HepG2 (cell line): ENCODE data around the gene DPEP2NB. TPM values are rescaled to one million over a fixed set of nuclear protein-coding genes. Genes with fewer than 3 reads are reported as not detected.
A peak's percentile ranks its signal among the peaks of the same experiment; 100 is the strongest.

ENCODE experiments used
- HOXA3 ChIP-seq: sonication (generic); formaldehyde crosslinking; IDR thresholded peaks from 2 replicates; pipeline ENCODE4 v1.5.0; 2020; ENCODE audit warnings: missing genetic modification reagents
- KAT8 ChIP-seq: IDR thresholded peaks from 2 replicates; pipeline ENCODE4 v1.6.1; 2016; ENCODE audit warnings: missing genetic modification reagents, missing compliant biosample characterization
- MED1 ChIP-seq: sonication (generic); formaldehyde crosslinking; IDR thresholded peaks from 2 replicates; pipeline ENCODE4 v1.4.0; 2020; ENCODE audit warnings: missing genetic modification reagents
- PHF21A ChIP-seq: sonication (generic); formaldehyde crosslinking; IDR thresholded peaks from 2 replicates; pipeline ENCODE4 v1.5.0; 2020; ENCODE audit warnings: mild to moderate bottlenecking, missing genetic modification reagents
- RCOR2 ChIP-seq: IDR thresholded peaks from 2 replicates; pipeline ENCODE4 v1.6.1; 2016; ENCODE audit warnings: missing biosample characterization, missing genetic modification reagents
- SOX5 ChIP-seq: IDR thresholded peaks from 2 replicates; pipeline ENCODE4 v1.6.1; 2016; ENCODE audit warnings: borderline replicate concordance
- YEATS2 ChIP-seq: sonication (generic); formaldehyde crosslinking; IDR thresholded peaks from 2 replicates; pipeline ENCODE4 v1.4.0; 2020; ENCODE audit warnings: missing genetic modification reagents, borderline replicate concordance
- ZIK1 ChIP-seq: sonication (generic); formaldehyde crosslinking; IDR thresholded peaks from 2 replicates; pipeline ENCODE4 v1.5.0; 2020; ENCODE audit warnings: mild to moderate bottlenecking, low read depth, missing genetic modification reagents, borderline replicate concordance
- ZNF331 ChIP-seq: sonication (generic); formaldehyde crosslinking; IDR thresholded peaks from 2 replicates; pipeline ENCODE4 v1.4.0; 2020; ENCODE audit warnings: missing genetic modification reagents
- ZNF501 ChIP-seq: sonication (generic); formaldehyde crosslinking; IDR thresholded peaks from 2 replicates; pipeline ENCODE4 v1.5.1; 2020; ENCODE audit warnings: mild to moderate bottlenecking, moderate library complexity, missing genetic modification reagents
- ZNF816 ChIP-seq: sonication (generic); formaldehyde crosslinking; IDR thresholded peaks from 2 replicates; pipeline ENCODE4 v1.8.0; 2022; ENCODE audit warnings: missing genetic modification reagents, mild to moderate bottlenecking, borderline replicate concordance
- ZSCAN12 ChIP-seq: sonication (generic); formaldehyde crosslinking; IDR thresholded peaks from 2 replicates; pipeline ENCODE4 v1.9.0; 2021; ENCODE audit warnings: mild to moderate bottlenecking, missing genetic modification reagents
- polyA plus RNA-seq, 8 experiments: library from polyadenylated mRNA; depleted of rRNA in 3 of 8; stranded (reverse) in 7 of 8; unstranded in 1 of 8; fragments of >200 nt; fragmentation: Illumina TruSeq in 4 of 8; extraction: Trizol in 4 of 8; gene quantifications; 2 replicates each; pipeline versions ENCODE4 v1.2.1 to v1.2.3, GENCODE V29; 2011 to 2016; ENCODE audit warnings: low read depth in 4 of 8, missing spikeins in 1 of 8, mixed read lengths in 1 of 8; ENCODE audit not compliant: insufficient read depth in 1 of 8
- total RNA-seq, 5 experiments: library from RNA; depleted of rRNA; stranded (reverse); fragments of >200 nt; fragmentation: Illumina TruSeq; extraction: Trizol; gene quantifications; 2 replicates each; pipeline ENCODE4 v1.2.3, GENCODE V29; 2016; ENCODE audit warnings: low read depth in 1 of 5
- TF ChIP-seq, protein P1 (sequence below): sonication (generic); formaldehyde crosslinking; IDR thresholded peaks from 2 replicates; pipeline ENCODE4 v1.5.1; 2020; ENCODE audit warnings: missing genetic modification reagents, mild to moderate bottlenecking, borderline replicate concordance
- TF ChIP-seq, protein P2 (sequence below): IDR thresholded peaks from 2 replicates; pipeline ENCODE4 v1.6.1; 2016; ENCODE audit warnings: low read depth, missing genetic modification reagents, missing compliant biosample characterization
- TF ChIP-seq, protein P3 (sequence below): sonication (generic); formaldehyde crosslinking; IDR thresholded peaks from 2 replicates; pipeline ENCODE4 v1.5.0; 2020; ENCODE audit warnings: missing genetic modification reagents
- TF ChIP-seq, protein P4 (sequence below): sonication (generic); formaldehyde crosslinking; IDR thresholded peaks from 2 replicates; pipeline ENCODE4 v1.4.0; 2020; ENCODE audit warnings: missing genetic modification reagents
- TF ChIP-seq, protein P5 (sequence below): sonication (generic); formaldehyde crosslinking; IDR thresholded peaks from 2 replicates; pipeline ENCODE4 v1.4.0; 2020; ENCODE audit warnings: missing genetic modification reagents, borderline replicate concordance

DPEP2NB gene
- total and polyA plus RNA-seq, 2 of the 13 experiments (the other 11 are each of a cell fraction or from before 2014, with no cell fraction given), result not detected

DNA sequence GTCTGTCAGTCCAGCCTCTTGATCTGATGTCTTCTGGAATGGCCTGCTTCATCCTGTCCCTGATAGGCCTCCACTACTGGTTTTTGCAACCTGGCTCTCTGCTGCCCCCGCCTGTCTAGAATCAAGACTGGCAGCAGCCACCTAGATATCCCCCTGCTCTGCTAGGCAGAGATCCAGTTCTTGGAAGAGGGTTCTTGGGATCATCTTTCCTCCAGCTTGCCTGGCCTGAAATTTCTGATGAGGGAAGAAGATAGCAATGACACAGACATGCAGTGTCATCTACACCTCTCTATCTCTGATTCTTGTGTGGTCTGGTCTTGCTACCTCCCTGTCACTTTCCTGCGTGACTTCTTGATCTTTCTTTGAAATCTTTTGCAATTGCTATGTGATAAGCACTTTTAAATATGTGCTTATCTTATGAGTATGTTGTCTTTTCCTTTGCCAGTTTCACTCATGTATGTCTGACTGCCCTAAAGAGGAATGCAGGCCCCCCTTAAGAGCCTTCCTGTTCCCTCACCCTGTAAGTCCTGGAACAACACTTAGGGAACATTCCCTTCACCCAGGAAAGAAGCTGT, 49.2 kb upstream of the DPEP2NB start (continued):
- TF ChIP-seq, protein P1, sequence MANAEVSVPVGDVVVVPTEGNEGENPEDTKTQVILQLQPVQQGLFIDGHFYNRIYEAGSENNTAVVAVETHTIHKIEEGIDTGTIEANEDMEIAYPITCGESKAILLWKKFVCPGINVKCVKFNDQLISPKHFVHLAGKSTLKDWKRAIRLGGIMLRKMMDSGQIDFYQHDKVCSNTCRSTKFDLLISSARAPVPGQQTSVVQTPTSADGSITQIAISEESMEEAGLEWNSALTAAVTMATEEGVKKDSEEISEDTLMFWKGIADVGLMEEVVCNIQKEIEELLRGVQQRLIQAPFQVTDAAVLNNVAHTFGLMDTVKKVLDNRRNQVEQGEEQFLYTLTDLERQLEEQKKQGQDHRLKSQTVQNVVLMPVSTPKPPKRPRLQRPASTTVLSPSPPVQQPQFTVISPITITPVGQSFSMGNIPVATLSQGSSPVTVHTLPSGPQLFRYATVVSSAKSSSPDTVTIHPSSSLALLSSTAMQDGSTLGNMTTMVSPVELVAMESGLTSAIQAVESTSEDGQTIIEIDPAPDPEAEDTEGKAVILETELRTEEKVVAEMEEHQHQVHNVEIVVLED (CRISPR knock-in tag), result no peak
- TF ChIP-seq ZNF501 (CRISPR knock-in tag) (peak; percentile 64; the same call in 1 of the 2 replicates), HOXA3 (CRISPR knock-in tag) (peak; percentile 36; the same call in 1 of the 2 replicates), YEATS2 (CRISPR knock-in tag) (0 out of 2 replicates have a peak, but pooled peaks have one; percentile 26), PHF21A (no peak; the same call in 1 of the 2 replicates), ZNF816 (CRISPR knock-in tag) (0 out of 2 replicates have a peak, but pooled peaks have one; percentile 48), RCOR2 (CRISPR knock-in tag) (no peak), ZSCAN12 (CRISPR knock-in tag) (no peak), ZNF331 (0 out of 2 replicates have a peak, but pooled peaks have one; percentile 23), KAT8 (CRISPR knock-in tag) (0 out of 2 replicates have a peak, but pooled peaks have one; percentile 57), ZIK1 (CRISPR knock-in tag) (no peak), MED1 (CRISPR knock-in tag) (peak; percentile 54; the same call in 1 of the 2 replicates), SOX5 (CRISPR knock-in tag) (0 out of 2 replicates have a peak, but pooled peaks have one; percentile 32)
- TF ChIP-seq, protein P2, sequence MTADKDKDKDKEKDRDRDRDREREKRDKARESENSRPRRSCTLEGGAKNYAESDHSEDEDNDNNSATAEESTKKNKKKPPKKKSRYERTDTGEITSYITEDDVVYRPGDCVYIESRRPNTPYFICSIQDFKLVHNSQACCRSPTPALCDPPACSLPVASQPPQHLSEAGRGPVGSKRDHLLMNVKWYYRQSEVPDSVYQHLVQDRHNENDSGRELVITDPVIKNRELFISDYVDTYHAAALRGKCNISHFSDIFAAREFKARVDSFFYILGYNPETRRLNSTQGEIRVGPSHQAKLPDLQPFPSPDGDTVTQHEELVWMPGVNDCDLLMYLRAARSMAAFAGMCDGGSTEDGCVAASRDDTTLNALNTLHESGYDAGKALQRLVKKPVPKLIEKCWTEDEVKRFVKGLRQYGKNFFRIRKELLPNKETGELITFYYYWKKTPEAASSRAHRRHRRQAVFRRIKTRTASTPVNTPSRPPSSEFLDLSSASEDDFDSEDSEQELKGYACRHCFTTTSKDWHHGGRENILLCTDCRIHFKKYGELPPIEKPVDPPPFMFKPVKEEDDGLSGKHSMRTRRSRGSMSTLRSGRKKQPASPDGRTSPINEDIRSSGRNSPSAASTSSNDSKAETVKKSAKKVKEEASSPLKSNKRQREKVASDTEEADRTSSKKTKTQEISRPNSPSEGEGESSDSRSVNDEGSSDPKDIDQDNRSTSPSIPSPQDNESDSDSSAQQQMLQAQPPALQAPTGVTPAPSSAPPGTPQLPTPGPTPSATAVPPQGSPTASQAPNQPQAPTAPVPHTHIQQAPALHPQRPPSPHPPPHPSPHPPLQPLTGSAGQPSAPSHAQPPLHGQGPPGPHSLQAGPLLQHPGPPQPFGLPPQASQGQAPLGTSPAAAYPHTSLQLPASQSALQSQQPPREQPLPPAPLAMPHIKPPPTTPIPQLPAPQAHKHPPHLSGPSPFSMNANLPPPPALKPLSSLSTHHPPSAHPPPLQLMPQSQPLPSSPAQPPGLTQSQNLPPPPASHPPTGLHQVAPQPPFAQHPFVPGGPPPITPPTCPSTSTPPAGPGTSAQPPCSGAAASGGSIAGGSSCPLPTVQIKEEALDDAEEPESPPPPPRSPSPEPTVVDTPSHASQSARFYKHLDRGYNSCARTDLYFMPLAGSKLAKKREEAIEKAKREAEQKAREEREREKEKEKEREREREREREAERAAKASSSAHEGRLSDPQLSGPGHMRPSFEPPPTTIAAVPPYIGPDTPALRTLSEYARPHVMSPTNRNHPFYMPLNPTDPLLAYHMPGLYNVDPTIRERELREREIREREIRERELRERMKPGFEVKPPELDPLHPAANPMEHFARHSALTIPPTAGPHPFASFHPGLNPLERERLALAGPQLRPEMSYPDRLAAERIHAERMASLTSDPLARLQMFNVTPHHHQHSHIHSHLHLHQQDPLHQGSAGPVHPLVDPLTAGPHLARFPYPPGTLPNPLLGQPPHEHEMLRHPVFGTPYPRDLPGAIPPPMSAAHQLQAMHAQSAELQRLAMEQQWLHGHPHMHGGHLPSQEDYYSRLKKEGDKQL (CRISPR knock-in tag), result 0 out of 2 replicates have a peak, but pooled peaks have one; percentile 10
- TF ChIP-seq, protein P3, sequence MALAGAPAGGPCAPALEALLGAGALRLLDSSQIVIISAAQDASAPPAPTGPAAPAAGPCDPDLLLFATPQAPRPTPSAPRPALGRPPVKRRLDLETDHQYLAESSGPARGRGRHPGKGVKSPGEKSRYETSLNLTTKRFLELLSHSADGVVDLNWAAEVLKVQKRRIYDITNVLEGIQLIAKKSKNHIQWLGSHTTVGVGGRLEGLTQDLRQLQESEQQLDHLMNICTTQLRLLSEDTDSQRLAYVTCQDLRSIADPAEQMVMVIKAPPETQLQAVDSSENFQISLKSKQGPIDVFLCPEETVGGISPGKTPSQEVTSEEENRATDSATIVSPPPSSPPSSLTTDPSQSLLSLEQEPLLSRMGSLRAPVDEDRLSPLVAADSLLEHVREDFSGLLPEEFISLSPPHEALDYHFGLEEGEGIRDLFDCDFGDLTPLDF (CRISPR knock-in tag), result 0 out of 2 replicates have a peak, but pooled peaks have one; percentile 24
- TF ChIP-seq, protein P4, sequence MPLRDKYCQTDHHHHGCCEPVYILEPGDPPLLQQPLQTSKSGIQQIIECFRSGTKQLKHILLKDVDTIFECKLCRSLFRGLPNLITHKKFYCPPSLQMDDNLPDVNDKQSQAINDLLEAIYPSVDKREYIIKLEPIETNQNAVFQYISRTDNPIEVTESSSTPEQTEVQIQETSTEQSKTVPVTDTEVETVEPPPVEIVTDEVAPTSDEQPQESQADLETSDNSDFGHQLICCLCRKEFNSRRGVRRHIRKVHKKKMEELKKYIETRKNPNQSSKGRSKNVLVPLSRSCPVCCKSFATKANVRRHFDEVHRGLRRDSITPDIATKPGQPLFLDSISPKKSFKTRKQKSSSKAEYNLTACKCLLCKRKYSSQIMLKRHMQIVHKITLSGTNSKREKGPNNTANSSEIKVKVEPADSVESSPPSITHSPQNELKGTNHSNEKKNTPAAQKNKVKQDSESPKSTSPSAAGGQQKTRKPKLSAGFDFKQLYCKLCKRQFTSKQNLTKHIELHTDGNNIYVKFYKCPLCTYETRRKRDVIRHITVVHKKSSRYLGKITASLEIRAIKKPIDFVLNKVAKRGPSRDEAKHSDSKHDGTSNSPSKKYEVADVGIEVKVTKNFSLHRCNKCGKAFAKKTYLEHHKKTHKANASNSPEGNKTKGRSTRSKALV (CRISPR knock-in tag), result 0 out of 2 replicates have a peak, but pooled peaks have one; percentile 37
- TF ChIP-seq, protein P5, sequence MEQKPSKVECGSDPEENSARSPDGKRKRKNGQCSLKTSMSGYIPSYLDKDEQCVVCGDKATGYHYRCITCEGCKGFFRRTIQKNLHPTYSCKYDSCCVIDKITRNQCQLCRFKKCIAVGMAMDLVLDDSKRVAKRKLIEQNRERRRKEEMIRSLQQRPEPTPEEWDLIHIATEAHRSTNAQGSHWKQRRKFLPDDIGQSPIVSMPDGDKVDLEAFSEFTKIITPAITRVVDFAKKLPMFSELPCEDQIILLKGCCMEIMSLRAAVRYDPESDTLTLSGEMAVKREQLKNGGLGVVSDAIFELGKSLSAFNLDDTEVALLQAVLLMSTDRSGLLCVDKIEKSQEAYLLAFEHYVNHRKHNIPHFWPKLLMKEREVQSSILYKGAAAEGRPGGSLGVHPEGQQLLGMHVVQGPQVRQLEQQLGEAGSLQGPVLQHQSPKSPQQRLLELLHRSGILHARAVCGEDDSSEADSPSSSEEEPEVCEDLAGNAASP (CRISPR knock-in tag), result peak; percentile 53; the same call in 1 of the 2 replicates
